ENCODE measurements around the gene IL1RAP. TPM values are rescaled to one million over a fixed set of nuclear protein-coding genes. Genes with fewer than 3 reads are reported as not detected.
"Not testable (repeated sequence)": the region's sequence is repeated elsewhere in the genome, so short reads cannot be mapped to it uniquely, and the experiment has no call there.

The IL1RAP gene
- total RNA-seq, 2 experiments from 2014 or later = 14.8 to 15.8 TPM

DNA sequence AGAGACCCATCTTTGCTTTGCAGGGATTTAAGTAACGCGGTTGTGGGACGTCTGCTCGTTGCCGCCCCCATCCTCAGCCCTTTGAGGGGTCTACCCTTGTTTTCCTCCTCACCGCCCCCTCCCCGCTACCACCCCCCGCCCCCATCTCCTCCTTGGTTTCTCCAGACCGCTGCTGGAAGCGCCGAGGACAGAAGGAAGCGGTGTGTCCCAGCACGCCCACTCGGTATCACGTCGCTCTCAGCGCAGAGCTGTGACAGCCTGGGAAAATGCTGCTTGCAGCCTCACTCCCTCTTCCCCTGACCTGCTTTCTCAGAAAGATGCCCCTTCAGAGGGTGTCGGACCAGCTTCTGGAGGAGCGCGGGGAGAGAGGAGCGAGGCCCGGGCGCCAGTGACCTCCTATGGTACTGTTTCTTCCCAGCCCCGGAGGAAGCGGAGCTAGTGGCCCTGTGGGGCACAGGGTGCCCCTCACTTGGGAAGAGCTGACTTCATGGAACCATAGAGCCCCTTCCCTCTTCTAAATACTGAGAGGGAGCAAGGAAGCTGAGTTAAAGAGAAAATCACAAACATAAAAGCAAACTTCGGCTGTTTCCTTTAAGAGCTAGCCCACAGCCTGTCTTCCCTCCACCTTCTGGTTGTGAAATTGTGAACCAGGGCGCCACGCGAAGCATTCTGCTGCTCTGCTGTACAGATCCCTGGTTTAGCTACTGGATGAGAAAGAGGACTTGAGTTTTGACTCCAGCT lies 698 bp downstream of the IL1RAP start:
- Mint-ChIP-seq H3K27ac (no peak overlapping the region), H3K4me1 (ENCODE audit: low read depth) (peaks cover 33% of the 10 kb centered on the region), H3K36me3 (peaks cover 5% of the 10 kb centered on the region), H3K9me3 (no peaks in the 10 kb centered on the region), H3K4me3 (peak overlapping the region; percentile 86), H3K27me3 (no peaks in the 10 kb centered on the region)
- peak; percentile 60 for DNase-seq
- POLR2A ChIA-PET = interaction anchor here (0.6 to 2.7 kb wide), 6 partner anchors 9 to 104 kb away, joined by 3 to 17 read pairs (median 6); no protein-coding TSS in a partner anchor
- intact Hi-C loops (cut with micrococcal nuclease) = loop anchor here (1.0 to 5.0 kb wide), 4 partner anchors 52 to 552 kb away; no protein-coding TSS in a partner anchor
- CTCF ChIA-PET = interaction anchor here (0.6 to 2.7 kb wide), 18 partner anchors 9 to 554 kb away, joined by 3 to 15 read pairs (median 4); no protein-coding TSS in a partner anchor

- POLR2A ChIA-PET = no interaction called here
- H3K9me3 Mint-ChIP-seq = no peaks in the 10 kb centered on the region
- peaks cover 33% of the 10 kb centered on the region for H3K4me1 Mint-ChIP-seq (ENCODE audit: low read depth)
- DNase-seq = no peak
- no peak overlapping the region for H3K27ac Mint-ChIP-seq
- no peak overlapping the region for H3K4me3 Mint-ChIP-seq
- H3K36me3 Mint-ChIP-seq = peaks cover 5% of the 10 kb centered on the region
- intact Hi-C loops (cut with micrococcal nuclease) = no loop called here
- no peaks in the 10 kb centered on the region for H3K27me3 Mint-ChIP-seq
- CTCF ChIA-PET = no interaction called here
Observed at GRCh38 chr3:190516416-190516815, 2.5 kb downstream of the IL1RAP start.

DNA sequence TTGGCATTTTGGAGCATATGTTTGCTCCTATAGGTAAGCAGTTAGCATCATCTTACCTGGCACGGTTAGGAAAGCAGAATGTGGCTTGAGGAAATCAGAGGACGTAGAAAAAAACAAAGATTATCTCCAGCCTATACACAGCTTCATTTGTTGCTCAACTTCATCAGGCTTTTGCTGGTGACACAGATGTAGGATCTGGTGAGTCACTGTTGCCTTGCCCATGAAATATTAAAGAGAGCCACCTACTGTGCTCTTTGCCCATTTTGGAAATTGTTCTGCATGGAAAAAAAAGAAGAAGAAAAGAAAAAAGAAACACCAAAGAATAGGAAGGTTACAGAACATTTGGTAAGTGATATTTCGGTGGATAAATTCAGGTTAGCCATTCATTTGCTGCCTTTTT lies 3.8 kb downstream of the IL1RAP start:
- peaks cover 5% of the 10 kb centered on the region for H3K36me3 Mint-ChIP-seq
- no peak overlapping the region for H3K4me3 Mint-ChIP-seq
- intact Hi-C loops (cut with micrococcal nuclease) = no loop called here
- ChIA-PET CTCF (no interaction called here), POLR2A (no interaction called here)
- no peak for DNase-seq
- no peaks in the 10 kb centered on the region for H3K9me3 Mint-ChIP-seq
- no peak overlapping the region for H3K27ac Mint-ChIP-seq
- H3K27me3 Mint-ChIP-seq = no peaks in the 10 kb centered on the region
- H3K4me1 Mint-ChIP-seq (ENCODE audit: low read depth) = peaks cover 33% of the 10 kb centered on the region

- intact Hi-C loops (cut with micrococcal nuclease) = not testable (repeated sequence)
Observed at GRCh38 chr3:190518531-190518930, 4.6 kb downstream of the IL1RAP start.

GRCh38 chr3:190519886-190520285 lies 6.0 kb downstream of the IL1RAP start:
- ChIA-PET CTCF (no interaction called here), POLR2A (no interaction called here)
- Mint-ChIP-seq H3K4me1 (ENCODE audit: low read depth) (peaks cover 25% of the 10 kb centered on the region), H3K27ac (no peak overlapping the region), H3K9me3 (peaks cover 3% of the 10 kb centered on the region), H3K36me3 (peaks cover 7% of the 10 kb centered on the region), H3K4me3 (no peak overlapping the region), H3K27me3 (no peaks in the 10 kb centered on the region)
- intact Hi-C loops (cut with micrococcal nuclease) = no loop called here
- DNase-seq = no peak

More at GRCh38 chr3:190518531-190518930, 4.6 kb downstream of the IL1RAP start:
- H3K27me3 Mint-ChIP-seq, H3K4me3 Mint-ChIP-seq, H3K27ac Mint-ChIP-seq, H3K9me3 Mint-ChIP-seq, POLR2A ChIA-PET, CTCF ChIA-PET, H3K36me3 Mint-ChIP-seq, DNase-seq: not testable (repeated sequence)
- peaks cover 25% of the 10 kb centered on the region for H3K4me1 Mint-ChIP-seq (ENCODE audit: low read depth)

- Mint-ChIP-seq H3K4me3 (no peak overlapping the region), H3K36me3 (peaks cover 7% of the 10 kb centered on the region), H3K9me3 (peaks cover 3% of the 10 kb centered on the region), H3K27me3 (no peaks in the 10 kb centered on the region), H3K27ac (no peak overlapping the region), H3K4me1 (ENCODE audit: low read depth) (peaks cover 17% of the 10 kb centered on the region)
- DNase-seq = no peak
- intact Hi-C loops (cut with micrococcal nuclease) = no loop called here
- POLR2A ChIA-PET = no interaction called here
- CTCF ChIA-PET = no interaction called here
Observed at GRCh38 chr3:190521998-190522397, 8.1 kb downstream of the IL1RAP start.

- CTCF ChIA-PET = interaction anchor here (1.3 kb wide), 1 partner anchor 9 kb away, joined by 4 read pairs; no protein-coding TSS in a partner anchor
- H3K27ac Mint-ChIP-seq = no peak overlapping the region
Observed at GRCh38 chr3:190522621-190523222, 8.8 kb downstream of the IL1RAP start.

DNA sequence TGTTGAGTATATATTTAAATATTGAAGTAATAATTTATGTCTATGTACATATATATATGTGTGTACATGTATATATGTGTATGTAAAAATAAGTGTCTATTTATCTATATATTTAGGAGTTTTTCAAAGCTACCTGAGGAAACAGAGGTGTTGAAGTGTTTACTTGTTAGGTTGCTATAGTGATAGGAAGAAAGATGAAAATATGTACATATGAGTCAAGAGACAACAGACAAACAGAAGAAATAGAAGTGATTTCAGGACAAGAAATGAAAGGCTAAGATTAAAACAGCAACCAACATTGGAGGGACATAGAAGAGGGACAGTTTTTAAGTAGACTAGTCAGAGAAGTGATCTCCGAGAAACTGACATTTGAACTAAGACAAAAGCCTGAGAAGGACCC lies 11.1 kb downstream of the IL1RAP start:
- Mint-ChIP-seq H3K9me3 (peaks cover 3% of the 10 kb centered on the region), H3K36me3 (peaks cover 8% of the 10 kb centered on the region), H3K4me1 (ENCODE audit: low read depth) (peaks cover 5% of the 10 kb centered on the region), H3K4me3 (no peak overlapping the region), H3K27ac (no peak overlapping the region), H3K27me3 (no peaks in the 10 kb centered on the region)
- POLR2A ChIA-PET = no interaction called here
- DNase-seq = no peak
- intact Hi-C loops (cut with micrococcal nuclease) = no loop called here
- CTCF ChIA-PET = no interaction called here

More at GRCh38 chr3:190522621-190523222, 8.8 kb downstream of the IL1RAP start:
- Mint-ChIP-seq H3K27me3 (no peaks in the 10 kb centered on the region), H3K4me1 (ENCODE audit: low read depth) (peaks cover 11% of the 10 kb centered on the region), H3K4me3 (no peak overlapping the region), H3K36me3 (peaks cover 7% of the 10 kb centered on the region), H3K9me3 (peaks cover 3% of the 10 kb centered on the region)
- intact Hi-C loops (cut with micrococcal nuclease) = no loop called here
- POLR2A ChIA-PET = no interaction called here
- DNase-seq = no peak

- H3K9me3 Mint-ChIP-seq = peaks cover 3% of the 10 kb centered on the region
- ChIA-PET CTCF (interaction anchor here (0.5 to 1.4 kb wide), 2 partner anchors 12 to 459 kb away, joined by 3 to 5 read pairs; partner anchors contain the start of gene IL1RAP), POLR2A (no interaction called here)
- DNase-seq = no peak
- H3K36me3 Mint-ChIP-seq = peaks cover 8% of the 10 kb centered on the region
- intact Hi-C loops (cut with micrococcal nuclease) = no loop called here
- no peaks in the 10 kb centered on the region for H3K27me3 Mint-ChIP-seq
- no peak overlapping the region for H3K27ac Mint-ChIP-seq
- no peak overlapping the region for H3K4me3 Mint-ChIP-seq
- H3K4me1 Mint-ChIP-seq (ENCODE audit: low read depth) = peaks cover 5% of the 10 kb centered on the region
Observed at GRCh38 chr3:190525634-190526033, 11.7 kb downstream of the IL1RAP start.

GRCh38 chr3:190526787-190527762 lies 13.2 kb downstream of the IL1RAP start:
- H3K36me3 Mint-ChIP-seq = peaks cover 9% of the 10 kb centered on the region
- CTCF ChIA-PET = interaction anchor here (1.4 kb wide), 1 partner anchor 13 kb away, joined by 5 read pairs; the partner anchor contains the start of gene IL1RAP
- H3K27me3 Mint-ChIP-seq = no peaks in the 10 kb centered on the region
- no peak for DNase-seq
- no peak overlapping the region for H3K27ac Mint-ChIP-seq
- H3K4me1 Mint-ChIP-seq (ENCODE audit: low read depth) = peaks cover 5% of the 10 kb centered on the region
- H3K9me3 Mint-ChIP-seq = peaks cover 3% of the 10 kb centered on the region
- H3K4me3 Mint-ChIP-seq = no peak overlapping the region
- intact Hi-C loops (cut with micrococcal nuclease) = no loop called here
- POLR2A ChIA-PET = no interaction called here

DNA sequence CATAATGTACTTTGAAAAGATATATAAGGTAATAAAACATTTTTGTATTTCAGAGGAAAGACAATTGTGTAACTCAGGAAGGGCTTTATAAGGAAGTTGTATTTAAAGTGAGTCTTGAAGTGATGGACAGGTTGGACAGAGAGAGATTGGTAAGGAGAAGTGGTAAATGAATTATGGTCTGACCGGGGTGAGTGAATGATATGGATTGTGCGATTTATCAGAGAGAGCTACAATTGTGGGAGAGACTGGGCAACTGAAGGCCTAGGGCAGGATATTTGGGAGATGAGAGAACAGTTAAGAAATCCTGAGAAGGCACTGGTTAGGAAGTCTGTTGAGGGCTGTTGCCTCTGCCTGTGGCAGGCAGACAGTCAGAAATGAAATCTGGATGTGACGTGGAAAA lies 14.8 kb downstream of the IL1RAP start:
- intact Hi-C loops (cut with micrococcal nuclease) = no loop called here
- Mint-ChIP-seq H3K27me3 (no peaks in the 10 kb centered on the region), H3K4me3 (no peak overlapping the region), H3K27ac (no peak overlapping the region), H3K36me3 (peaks cover 7% of the 10 kb centered on the region), H3K9me3 (no peaks in the 10 kb centered on the region), H3K4me1 (ENCODE audit: low read depth) (peaks cover 8% of the 10 kb centered on the region)
- ChIA-PET POLR2A (no interaction called here), CTCF (no interaction called here)
- no peak for DNase-seq

DNA sequence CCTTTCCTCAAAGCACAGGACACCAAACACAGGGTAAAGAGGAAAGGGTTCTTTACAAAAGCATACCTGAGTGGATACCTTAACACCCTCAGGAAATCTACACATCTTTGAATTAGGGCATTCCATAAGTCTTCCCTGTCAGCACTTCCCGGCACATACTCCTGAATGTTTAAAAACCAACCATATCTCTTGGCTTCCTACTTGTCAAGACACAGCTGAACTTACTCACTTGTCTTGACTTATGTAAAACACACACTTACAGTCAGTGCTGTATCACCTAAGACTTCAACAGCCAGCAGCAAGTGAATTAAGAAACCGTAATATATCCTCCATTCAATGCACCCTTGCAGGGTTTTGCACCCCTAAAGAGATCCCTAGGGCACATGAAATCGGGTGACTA lies 17.5 kb downstream of the IL1RAP start:
- intact Hi-C loops (cut with micrococcal nuclease) = no loop called here
- DNase-seq = no peak
- Mint-ChIP-seq H3K27ac (no peak overlapping the region), H3K4me1 (ENCODE audit: low read depth) (peaks cover 21% of the 10 kb centered on the region), H3K9me3 (no peaks in the 10 kb centered on the region), H3K4me3 (no peak overlapping the region), H3K36me3 (peaks cover 8% of the 10 kb centered on the region), H3K27me3 (no peaks in the 10 kb centered on the region)
- CTCF ChIA-PET = no interaction called here
- POLR2A ChIA-PET = no interaction called here

Measured in activated CD4-positive, alpha-beta memory T cell treated with anti-CD3 and anti-CD28 coated beads for 36 hours (primary cell).